ENCODE data around the gene IL19.

- TF ChIP-seq CTCF (conservative IDR thresholded peaks at IDR 0.05; ENCODE audit: low read length) (no peak), EZH2phosphoT487 (IDR thresholded peaks at IDR 0.05; ENCODE audit: borderline replicate concordance, low read depth, low read length) (no peak)
Observed at GRCh38 chr1:206757524-206758266, 12.9 kb upstream of the IL19 start.

Data from OCI-LY7 (cell line).